HFFc6 (cell line): ENCODE data around the gene SKI. TPM values are rescaled to one million over a fixed set of nuclear protein-coding genes. Genes with fewer than 3 reads are reported as not detected.
A peak's percentile ranks its signal among the peaks of the same experiment; 100 is the strongest.

Experiments used
- DNase-seq: peaks from one replicate; pipeline ENCODE4 v3.0.0-alpha.2; 2018
- H3K27ac Mint-ChIP-seq: 2 replicates; pipeline ENCODE4 v1.8.0; 2020; ENCODE audit warnings: mild to moderate bottlenecking, mixed read lengths
- H3K27me3 Mint-ChIP-seq: 2 replicates; pipeline ENCODE4 v1.8.0; 2021; ENCODE audit warnings: mild to moderate bottlenecking, moderate library complexity, mixed read lengths; ENCODE audit not compliant: insufficient read depth
- H3K36me3 Mint-ChIP-seq: 2 replicates; pipeline ENCODE4 v1.8.0; 2021; ENCODE audit warnings: low read depth, mixed read lengths
- H3K4me1 Mint-ChIP-seq: 2 replicates; pipeline ENCODE4 v1.8.0; 2020; ENCODE audit warnings: low read depth, mixed read lengths
- H3K4me3 Mint-ChIP-seq: 2 replicates; pipeline ENCODE4 v1.8.0; 2020; ENCODE audit warnings: mild to moderate bottlenecking, moderate library complexity, mixed read lengths
- H3K9me3 Mint-ChIP-seq: 2 replicates; pipeline ENCODE4 v1.8.0; 2020; ENCODE audit warnings: mild to moderate bottlenecking, mixed read lengths
- CTCF ChIP-seq: fragments of 200-600 bp; sonication (generic); IDR thresholded peaks from 2 replicates; pipeline ENCODE4 v1.5.0; 2021; ENCODE audit warnings: antibody characterized with exemption, mild to moderate bottlenecking
- total RNA-seq, 6 experiments: library from RNA; stranded (reverse); fragmentation: NEBNext Ultra II Directional; extraction: Animal tissue kit (Norgen Biotek cat#: 25700); gene quantifications; 2 replicates in 1 of 6; 3 replicates in 5 of 6; pipeline ENCODE4 v1.2.3, GENCODE V29; 2021

SKI gene
- total RNA-seq, 6 experiments from 2014 or later: 63.7 to 76.6 (median 66.1) TPM

- Mint-ChIP-seq H3K9me3 (no peaks in the 10 kb centered on the region), H3K36me3 (no peaks in the 10 kb centered on the region), H3K4me3 (no peak overlapping the region), H3K27me3 (no peaks in the 10 kb centered on the region; the same call in 1 of the 2 replicates), H3K27ac (no peak overlapping the region), H3K4me1 (no peaks in the 10 kb centered on the region)
- TF ChIP-seq CTCF: no peak
- DNase-seq: no peak
Observed at GRCh38 chr1:2185880-2186855, 42.0 kb upstream of the SKI start.

GRCh38 chr1:2186901-2187300 lies 41.2 kb upstream of the SKI start:
- DNase-seq: no peak
- Mint-ChIP-seq H3K4me3 (no peak overlapping the region), H3K27ac (no peak overlapping the region), H3K36me3 (no peaks in the 10 kb centered on the region), H3K9me3 (no peaks in the 10 kb centered on the region), H3K4me1 (no peaks in the 10 kb centered on the region; the same call in 1 of the 2 replicates), H3K27me3 (no peaks in the 10 kb centered on the region; the same call in 1 of the 2 replicates)
- no peak for TF ChIP-seq CTCF

GRCh38 chr1:2187619-2188018 lies 40.5 kb upstream of the SKI start:
- DNase-seq: no peak

GRCh38 chr1:2188336-2188735 lies 39.8 kb upstream of the SKI start:
- Mint-ChIP-seq H3K27me3 (no peaks in the 10 kb centered on the region; the same call in 1 of the 2 replicates), H3K4me3 (no peak overlapping the region), H3K9me3 (no peaks in the 10 kb centered on the region), H3K4me1 (no peaks in the 10 kb centered on the region; the same call in 1 of the 2 replicates), H3K36me3 (no peaks in the 10 kb centered on the region), H3K27ac (no peak overlapping the region)
- TF ChIP-seq CTCF: no peak
- no peak for DNase-seq

More at GRCh38 chr1:2187619-2188018, 40.5 kb upstream of the SKI start:
- no peaks in the 10 kb centered on the region for H3K9me3 Mint-ChIP-seq
- no peak for TF ChIP-seq CTCF
- H3K4me3 Mint-ChIP-seq: no peak overlapping the region
- no peak overlapping the region for H3K27ac Mint-ChIP-seq
- no peaks in the 10 kb centered on the region; the same call in 1 of the 2 replicates for H3K27me3 Mint-ChIP-seq
- no peaks in the 10 kb centered on the region; the same call in 1 of the 2 replicates for H3K4me1 Mint-ChIP-seq
- H3K36me3 Mint-ChIP-seq: no peaks in the 10 kb centered on the region

GRCh38 chr1:2189459-2190425 lies 38.4 kb upstream of the SKI start:
- Mint-ChIP-seq H3K4me1 (no peaks in the 10 kb centered on the region; the same call in 1 of the 2 replicates), H3K27me3 (no peaks in the 10 kb centered on the region)

More at GRCh38 chr1:2189459-2190425, 38.4 kb upstream of the SKI start:
- Mint-ChIP-seq H3K36me3 (no peaks in the 10 kb centered on the region), H3K9me3 (no peaks in the 10 kb centered on the region), H3K4me3 (peak overlapping the region; percentile 83), H3K27ac (peak overlapping the region; percentile 75)
- no peak for TF ChIP-seq CTCF
- peak; percentile 91 for DNase-seq
